Right hindlimb (tissue), 1 donor: ENCODE measurements around the gene ZNF284.

ENCODE experiments used
- DNase-seq: peaks from one replicate; pipeline ENCODE4 v3.0.0-alpha.2; 2018

The ZNF284 gene

DNA sequence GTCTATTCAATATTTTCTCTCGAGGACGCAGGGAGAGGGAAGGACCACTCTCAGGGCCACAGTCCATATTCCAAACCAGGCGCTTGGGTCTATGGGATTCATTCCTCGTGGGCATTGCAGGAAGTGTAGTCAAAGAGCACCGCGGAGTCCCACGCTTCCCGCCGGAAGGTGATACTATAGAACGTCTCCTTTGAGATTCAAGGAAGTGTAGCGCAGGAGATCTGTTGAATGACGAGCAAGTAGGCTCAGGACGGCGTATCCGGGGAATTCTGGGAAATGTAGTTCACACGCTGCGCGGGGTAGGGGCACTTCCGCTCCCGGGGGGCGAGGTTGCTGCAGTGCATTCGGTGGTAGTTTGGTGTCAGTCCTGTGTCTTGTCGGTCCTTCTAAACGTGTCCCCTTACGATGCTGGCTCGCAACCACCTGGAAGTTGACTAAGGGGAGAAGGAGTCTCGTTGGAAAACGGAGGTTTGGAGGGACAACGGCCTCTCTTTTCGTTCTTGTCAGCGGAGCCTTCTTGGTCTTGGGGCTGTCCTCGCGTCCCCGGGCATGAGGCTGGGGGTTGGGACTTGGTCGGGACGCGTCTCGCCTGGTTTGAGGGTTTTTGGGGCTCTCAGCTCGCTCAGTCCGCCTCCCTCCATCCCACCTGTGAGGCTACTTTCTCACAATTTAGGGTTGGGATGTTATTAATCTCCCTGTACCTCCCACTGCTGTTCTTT lies at the start of gene ZNF284:
Gene ZNF284, plus strand, starts transcription at position 336 of the 719 bp plus-strand sequence. CDS start 4,231 bp downstream, outside the sequence.
- DNase-seq, result peak; percentile 94

DNA sequence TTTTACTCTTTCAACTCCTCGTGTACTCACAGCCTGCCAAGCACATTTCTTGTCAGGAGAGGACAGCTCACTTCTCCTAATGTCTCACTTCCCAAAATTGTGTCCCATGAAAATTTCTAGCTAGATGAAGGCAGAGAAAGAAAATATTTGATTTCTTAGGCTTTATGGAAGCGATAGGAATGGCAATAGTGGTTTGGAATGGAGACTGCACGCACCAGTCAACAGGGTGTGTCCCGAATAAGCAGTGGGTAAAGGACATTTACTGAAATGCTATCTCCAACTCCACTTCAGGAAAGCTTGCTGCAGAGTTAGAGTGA lies 47.1 kb upstream of the ZNF284 start:
- no peak for DNase-seq

DNA sequence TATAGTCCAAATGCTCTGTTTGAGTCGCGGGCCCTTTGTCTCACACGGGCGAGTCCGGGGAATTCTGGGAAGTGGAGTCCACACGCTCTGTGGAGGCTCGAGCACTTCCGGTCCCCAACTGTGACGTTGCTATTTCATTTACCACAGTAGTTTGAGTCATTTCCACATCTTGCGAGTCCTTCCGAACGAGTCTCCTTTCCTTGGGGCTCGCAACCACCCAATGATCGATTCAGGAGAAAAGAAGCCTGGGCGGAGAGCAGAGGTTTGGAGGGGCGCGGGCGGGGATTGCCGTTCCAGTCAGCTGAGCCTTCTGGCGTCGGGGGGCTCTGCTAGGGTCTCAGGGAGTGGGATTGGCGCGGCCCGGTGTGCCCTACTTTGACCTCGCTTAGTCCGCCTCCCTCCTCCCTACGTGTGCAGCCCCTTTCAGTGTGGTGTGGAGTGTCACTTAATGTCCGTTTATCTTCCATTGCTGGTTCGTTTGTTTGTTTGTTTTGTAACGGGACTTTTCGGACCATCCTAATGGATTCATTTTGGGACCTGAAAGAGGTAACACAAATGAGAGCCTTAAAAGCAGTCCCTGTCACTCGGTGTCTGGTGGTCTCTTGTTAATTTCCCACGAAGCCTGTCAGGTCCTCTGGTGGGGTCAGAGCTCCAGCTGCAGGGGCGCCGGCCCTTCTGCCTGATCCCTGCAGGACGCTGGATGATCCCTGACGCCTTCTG lies 46.6 kb upstream of the ZNF284 start, which contains the start of gene ZNF222:
Gene ZNF222, plus strand, starts transcription at position 163 of the 720 bp plus-strand sequence. Its CDS starts 58 bp downstream, at position 221.
- peak; percentile 91 for DNase-seq

DNA sequence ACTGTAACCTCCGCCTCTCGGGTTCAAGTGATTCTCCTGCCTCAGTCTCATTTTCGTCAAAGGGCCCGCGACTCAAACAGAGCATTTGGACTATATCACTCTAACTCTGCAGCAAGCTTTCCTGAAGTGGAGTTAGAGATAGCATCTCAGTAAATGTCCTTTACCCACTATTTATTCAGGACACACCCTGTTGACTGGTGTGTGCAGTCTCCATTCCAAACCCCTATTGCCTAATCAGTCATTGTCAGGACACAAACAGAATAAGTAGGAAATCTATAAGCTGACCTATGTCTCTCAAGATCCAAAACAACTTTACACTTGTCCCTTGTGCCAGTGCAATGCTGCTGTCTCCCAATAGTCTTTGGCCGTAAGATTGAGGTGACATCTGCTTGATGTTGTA lies 45.3 kb upstream of the ZNF284 start:
- no peak for DNase-seq

DNA sequence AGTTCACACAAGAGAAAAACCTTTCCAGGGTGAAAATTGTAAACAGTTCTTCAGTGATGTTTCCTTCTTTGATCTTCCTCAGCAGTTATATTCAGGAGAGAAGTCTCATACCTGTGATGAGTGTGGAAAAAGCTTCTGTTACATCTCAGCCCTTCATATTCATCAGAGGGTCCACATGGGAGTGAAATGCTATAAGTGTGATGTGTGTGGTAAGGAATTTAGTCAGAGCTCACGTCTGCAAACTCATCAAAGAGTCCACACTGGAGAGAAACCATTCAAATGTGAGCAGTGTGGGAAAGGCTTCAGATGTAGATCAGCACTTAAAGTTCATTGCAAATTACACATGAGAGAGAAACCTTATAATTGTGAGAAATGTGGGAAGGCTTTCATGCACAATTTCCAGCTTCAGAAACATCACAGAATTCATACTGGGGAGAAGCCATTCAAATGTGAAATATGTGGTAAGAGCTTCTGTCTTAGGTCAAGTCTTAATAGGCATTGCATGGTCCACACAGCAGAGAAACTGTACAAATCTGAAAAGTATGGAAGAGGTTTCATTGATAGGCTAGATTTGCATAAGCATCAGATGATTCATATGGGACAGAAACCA lies 39.9 kb upstream of the ZNF284 start:
- no peak for DNase-seq

DNA sequence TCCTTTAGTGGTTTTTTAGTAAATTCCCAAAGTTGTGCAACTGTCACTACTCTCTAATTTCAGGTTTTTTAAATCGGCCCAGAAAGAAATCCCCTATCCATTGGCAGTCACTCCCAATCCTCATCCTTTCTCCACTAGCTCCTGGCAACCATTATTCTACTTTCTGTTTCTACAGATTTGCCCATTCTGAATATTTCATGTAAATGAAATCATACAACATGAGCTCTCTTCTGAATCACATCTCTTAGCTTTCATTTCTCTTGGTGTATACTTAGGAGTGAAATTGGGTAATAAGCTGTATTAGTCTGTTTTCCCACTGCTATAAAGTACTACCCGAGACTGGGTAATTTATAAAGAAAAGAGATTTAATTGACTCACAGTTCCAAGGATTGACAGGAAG lies 29.8 kb upstream of the ZNF284 start:
- DNase-seq, result no peak

DNA sequence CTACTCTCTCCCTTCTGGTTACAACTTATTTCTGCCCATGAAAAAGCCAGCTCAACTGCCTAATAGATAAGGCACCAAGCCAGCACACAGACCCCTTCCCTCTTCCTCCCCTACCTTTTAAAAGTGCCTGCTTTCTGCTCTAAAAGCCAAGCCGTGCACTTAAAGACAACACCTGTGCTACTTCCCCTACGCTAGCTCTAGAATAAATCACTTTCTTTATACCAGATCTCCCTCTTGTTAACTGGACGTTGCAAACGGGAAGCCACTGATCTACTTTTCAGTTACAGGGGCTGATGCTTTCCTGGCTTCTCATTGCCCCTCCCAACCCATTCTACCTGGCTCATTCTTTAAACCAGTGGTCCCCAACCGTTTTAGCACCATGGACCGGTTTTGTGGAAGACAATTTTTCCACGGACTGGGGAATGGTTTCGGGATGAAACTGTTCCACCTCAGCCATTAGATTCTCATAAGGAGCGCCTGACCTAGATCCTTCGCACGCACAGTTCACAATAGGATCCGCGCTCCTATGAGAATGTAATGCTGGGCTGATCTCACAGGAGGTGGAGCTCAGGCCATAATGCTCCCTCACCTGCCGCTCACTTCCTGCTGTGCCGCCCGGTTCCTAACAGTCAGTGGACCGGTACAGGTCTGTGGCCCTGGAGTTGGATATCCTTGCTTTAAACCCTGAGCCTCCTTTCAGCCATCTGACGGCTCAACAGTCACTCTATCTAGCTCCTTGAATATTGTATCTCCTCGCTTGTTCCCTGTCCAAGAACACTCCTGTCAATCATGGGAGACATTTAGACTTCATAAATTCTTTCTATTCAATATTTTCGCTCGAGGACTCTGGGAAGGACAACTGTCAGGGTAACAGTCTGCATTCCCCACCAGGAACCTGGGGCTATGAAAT lies 21.0 kb upstream of the ZNF284 start:
- DNase-seq, result no peak

DNA sequence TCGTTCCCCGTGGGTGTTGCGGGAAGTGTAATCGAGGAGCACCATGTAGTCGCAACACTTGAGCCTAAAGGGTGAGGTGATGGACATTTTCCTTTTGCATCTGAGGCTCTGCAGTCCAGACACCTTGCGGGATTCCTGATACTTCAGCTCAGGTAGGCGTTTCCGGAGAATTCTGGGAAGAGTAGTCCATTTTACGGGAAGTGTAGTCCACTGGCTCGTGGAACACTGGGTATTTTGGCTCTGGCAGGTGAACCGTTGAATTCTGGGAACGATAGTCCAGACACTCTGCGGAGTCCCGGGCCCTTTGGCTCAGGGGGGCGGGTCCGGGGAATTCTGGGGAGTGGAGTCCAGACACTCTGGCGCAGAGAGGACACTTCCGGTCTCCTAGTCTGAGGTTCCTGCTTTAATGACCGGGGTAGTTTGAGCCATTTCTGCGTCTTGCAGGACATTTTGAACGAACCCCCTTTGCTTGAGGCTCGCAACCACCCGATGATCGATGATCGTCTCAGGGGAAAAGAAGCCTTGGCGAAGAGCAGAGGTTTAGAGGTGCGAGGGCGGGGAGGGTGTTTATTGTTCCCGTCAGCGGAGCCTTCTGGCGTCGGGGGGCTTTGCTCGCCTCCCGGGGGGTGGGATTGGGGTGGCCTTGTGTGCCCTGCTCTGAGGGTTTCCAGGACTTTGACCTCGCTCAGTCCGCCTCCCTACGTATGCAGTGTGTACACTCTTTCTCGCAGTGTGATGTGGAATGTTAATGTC lies 20.1 kb upstream of the ZNF284 start, which contains the start of gene ZNF223:
Gene ZNF223, plus strand, starts transcription at position 387 of the 753 bp plus-strand sequence. CDS start 3,141 bp downstream, outside the sequence.
- DNase-seq, result peak; percentile 98

DNA sequence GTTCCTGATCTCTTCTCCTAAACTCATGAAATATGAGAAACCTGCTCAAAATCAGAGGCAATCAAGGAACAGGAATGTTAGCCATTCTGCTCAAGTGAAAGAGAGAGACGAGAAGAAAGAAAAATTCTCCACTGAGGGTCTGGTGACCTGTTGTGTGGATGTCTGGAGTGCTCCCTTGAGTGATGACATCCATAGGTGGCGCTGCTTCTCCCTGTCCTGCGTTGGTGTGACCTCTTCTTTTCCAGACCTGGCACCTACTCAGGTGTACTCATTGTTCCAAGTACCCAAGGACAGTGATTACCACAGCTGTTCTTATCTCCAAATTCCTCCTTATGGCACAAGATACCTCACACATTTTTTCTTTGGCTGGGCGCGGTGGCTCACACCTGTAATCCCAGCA lies 16.1 kb upstream of the ZNF284 start:
- DNase-seq, result no peak

DNA sequence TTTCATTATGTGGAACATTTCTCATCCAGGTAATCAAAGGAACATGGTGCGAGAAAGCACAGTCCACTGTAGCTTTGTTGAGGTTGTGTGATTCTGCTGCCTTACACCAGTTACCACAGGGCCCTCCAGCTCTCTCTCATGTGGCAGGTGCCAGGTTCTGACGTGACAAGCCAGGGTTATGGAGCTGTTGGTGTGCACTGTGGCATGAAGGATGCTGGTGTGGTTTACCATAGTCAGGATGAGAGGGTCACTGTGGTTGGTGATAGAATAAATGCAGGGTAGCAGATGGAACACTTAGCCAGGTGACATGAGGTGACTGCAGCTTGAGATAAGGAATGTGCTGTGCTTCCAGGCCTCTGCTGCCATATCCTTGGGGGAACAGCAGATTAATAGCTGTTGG lies 12.7 kb upstream of the ZNF284 start:
- no peak for DNase-seq

DNA sequence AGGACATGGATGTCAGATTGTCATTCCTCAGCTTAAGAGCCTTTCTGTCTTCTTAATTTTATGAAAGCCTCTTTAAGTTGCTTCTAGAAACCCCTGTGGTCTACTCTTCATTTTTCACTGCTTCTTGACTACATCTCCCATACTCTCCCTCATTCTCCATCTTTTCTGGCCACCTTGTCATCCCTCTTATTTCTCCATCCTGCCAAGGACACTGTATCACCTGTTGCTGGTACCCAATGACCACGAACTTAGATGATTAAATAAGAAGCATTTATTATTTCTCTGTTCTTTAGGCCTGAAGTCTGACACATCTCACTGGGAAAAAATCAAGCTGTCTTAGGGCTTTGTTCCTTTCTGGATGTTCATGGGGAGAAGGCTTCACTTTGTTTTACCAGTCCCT lies 10.9 kb upstream of the ZNF284 start:
- no peak for DNase-seq

DNA sequence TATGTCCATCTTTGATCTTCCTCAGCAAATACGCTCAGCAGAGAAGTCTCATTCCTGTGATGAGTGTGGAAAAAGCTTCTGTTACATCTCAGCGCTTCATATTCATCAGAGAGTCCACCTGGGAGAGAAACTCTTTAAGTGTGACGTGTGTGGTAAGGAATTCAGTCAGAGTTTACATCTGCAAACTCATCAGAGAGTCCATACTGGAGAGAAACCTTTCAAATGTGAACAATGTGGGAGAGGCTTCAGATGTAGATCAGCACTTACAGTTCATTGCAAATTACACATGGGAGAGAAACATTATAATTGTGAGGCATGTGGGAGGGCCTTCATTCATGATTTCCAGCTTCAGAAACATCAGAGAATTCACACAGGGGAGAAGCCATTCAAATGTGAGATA lies 5.7 kb upstream of the ZNF284 start:
- DNase-seq, result no peak

DNA sequence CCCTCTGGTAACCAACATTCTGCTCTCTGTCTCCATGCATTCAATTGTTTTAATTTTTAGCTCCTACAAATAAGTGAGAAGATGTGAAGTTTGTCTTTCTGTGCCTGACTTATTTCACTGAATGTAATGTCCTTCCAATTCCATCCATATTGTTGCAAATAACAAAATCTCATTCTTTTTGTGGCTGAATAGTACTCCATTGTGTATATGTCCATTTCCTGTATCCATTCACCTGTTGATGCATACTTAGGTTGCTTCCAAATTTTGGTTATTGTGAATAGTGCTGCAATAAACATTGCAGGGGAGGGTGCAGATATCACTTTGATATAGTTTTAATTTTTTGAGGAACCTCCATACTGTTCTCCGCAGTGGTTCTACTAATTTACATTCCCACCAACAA lies 2.5 kb upstream of the ZNF284 start:
- DNase-seq, result no peak

DNA sequence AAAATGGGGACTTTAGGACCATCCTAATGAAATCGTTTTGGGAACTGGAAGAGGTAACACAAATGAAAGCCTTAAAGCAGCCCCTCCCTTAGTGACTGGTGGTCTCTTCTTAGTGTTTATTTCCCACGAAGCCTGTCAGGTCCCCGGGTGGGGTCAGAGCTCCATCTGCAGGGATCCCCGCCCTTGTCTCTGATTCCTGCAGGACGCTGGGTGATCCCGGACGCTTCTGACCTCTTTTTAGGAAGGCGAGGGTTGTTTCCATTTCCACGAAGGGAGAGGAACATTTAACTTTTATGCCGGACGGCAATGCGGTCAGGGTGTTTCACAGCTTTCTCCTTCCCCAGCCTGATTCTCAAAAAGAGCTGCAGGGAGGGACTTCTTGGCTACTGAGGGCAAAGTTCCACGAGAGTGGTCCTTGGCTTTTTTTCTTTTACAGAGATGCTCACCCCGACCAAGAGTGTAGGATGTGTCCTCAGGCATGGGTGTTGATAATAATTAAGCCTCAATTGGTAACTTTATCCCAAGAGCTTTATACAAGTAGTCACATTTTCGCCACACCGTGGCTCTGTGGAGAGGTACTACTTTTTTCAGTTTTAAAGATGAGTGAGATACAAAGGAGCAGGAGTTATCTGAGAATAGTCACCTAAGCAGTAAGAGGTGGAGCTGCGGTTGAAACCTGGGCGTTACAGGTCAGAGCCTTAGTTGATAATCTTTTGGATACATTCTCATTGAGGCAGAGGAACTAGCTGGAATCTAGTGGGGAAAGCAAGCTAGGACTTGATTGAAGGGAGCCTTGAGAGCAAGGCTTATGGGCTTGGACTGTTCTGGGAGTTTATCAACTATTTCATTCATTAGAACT lies 813 bp downstream of the ZNF284 start:
- no peak for DNase-seq

DNA sequence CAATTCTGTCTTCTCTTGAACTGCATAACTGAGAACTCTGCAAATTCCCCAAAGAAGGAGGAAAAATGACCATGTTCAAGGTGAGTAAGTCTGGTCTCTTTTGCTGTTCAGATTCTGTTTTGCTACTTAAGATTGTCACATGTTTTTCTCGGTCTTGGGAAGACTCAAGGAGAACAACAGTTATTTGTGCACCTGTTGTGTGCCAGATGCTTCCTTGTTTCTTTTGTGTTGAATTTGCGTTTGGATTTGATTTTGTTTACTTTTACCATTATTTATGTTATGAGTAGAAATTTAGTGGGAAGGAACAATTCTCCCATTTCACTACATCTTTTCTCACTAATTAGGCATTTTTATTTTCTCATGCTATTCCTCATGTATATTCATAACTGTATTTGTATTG lies 4.4 kb downstream of the ZNF284 start:
- no peak for DNase-seq

DNA sequence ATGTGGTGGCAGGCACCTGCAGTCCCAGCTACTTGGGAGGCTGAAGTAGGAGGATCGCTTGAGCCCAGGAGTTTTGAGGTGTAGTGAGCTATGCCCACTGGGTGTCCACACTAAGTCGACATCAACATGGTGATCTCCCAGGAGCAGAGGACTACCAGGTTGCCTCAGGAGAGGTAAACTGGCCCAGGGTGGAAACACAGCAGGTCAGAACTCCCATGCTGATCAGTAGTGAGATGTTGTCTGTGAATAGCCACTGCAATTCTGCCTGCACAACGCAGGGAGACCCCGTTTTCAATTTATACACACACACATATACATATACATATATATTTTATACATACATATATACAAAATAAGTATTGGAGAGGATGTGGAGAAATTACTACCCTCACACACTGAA lies 20.1 kb downstream of the ZNF284 start:
- no peak for DNase-seq

DNA sequence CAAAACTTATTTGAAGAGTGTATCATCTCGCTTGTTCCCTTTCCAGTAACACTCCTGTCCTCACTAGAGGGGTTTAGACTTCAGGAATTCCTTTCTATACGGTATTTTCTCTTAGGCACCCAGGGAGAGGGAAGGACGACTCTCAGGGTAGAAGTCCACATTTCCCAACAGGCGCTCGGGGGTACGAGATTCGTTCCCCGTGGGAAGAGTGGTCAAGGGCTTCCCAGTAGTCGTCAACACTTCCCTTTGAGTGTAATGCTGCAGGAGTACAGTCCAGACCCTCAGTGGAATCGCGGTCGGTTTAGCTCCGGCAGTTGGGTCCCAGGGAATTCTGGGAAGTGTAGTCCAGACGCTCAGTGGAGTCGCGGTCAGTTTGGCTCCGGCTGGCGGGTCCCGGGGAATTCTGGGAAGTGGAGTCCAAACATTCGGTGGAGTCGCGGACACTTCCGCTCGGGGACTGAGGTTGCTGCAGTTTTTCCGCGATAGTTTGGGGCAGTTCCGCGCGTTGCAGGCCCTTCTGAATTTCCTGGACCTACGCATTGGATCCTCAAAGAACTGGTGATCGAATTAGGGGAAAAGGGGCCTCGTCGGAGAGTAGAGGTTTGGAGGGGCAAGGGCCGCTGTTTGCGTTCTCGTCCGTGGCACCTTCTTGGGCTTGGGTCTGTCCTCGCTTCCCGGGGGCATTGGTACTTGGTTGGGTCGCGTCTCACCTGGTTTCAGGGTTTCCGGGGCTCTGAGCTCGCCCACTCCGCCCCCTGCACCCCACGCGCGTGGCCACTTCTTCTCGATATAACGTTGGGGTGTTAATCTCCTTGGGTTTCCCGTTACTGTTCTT lies 22.2 kb downstream of the ZNF284 start, which contains the start of gene ZNF224:
Gene ZNF224, plus strand, starts transcription at position 431 of the 835 bp plus-strand sequence. CDS start 3,513 bp downstream, outside the sequence.
- peak; percentile 96 for DNase-seq

DNA sequence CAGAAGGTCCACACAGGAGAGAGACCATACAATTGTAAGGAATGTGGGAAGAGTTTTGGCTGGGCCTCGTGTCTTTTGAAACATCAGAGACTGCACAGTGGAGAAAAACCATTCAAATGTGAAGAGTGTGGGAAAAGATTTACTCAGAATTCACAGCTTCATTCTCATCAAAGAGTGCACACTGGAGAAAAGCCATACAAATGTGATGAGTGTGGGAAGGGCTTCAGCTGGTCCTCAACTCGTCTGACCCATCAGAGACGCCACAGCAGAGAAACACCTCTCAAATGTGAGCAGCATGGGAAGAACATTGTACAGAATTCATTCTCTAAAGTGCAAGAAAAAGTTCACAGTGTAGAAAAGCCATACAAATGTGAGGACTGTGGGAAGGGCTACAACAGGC lies 35.8 kb downstream of the ZNF284 start:
- DNase-seq, result no peak

DNA sequence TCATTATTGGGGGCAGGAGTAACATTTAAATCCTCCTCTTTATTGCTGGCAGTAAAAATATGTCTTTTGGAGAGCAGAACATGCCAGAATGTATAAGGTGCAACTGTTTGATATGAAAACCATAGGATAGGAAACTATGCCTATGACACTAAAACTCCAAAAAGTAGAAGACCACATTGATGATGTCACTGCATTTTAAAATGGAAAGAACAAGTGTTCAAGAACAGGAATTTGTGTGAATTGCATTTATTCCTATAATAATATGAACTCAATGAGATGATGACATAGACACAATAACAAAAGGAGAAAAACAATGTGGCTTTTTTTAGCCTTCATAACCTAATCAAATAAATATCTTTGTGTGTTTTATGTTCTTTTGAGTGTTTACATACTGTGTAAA lies 37.5 kb downstream of the ZNF284 start:
- no peak for DNase-seq

DNA sequence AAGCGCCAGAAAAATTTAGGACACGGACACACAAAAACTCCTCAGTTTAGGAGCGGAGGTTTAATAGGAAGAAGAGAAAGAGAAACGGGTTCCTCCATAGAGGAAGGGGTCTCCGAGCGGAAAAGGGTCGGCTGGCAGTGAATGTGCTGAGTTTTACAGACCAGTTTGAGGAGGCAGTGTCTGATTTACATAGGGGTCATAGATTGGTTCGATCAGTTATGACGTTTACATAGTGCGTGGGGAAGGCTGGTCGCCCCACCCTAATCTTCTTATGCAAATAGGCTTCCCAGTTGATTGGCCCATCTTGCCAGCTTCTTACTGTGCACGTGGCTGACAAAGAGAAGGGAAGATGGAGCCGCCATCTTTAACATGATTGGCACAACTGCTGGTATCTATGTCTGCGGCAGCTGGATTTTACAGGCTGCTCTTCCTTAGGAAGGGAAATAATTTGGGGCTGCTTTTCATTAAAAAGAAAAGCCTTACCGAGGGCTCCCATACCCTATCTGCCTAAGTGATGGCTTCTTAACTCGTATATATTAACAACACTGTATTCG lies 40.0 kb downstream of the ZNF284 start:
- DNase-seq, result peak; percentile 35
